Thyroid gland (tissue), 4 donors: ENCODE results near the gene PRCD. TPM values are rescaled to one million over a fixed set of nuclear protein-coding genes. Genes with fewer than 3 reads are reported as not detected.
"Not testable (repeated sequence)": the region's sequence is repeated elsewhere in the genome, so short reads cannot be mapped to it uniquely, and the experiment has no call there.

ENCODE experiments used
- DNase-seq, 2 donors: peaks; one replicate each; pipeline ENCODE4 v3.0.0-alpha.2; 2019
- H3K27ac ChIP-seq, 3 donors: fragments of 200-600 bp; sonication (generic); 1 replicate in 2 of 3; 2 replicates in 1 of 3; pipeline ENCODE4 v1.5.1; 2016 to 2019; ENCODE audit warnings: mild to moderate bottlenecking in 1 of 3, moderate library complexity in 1 of 3
- H3K27me3 ChIP-seq: fragments of 200-600 bp; sonication (generic); one replicate; pipeline ENCODE4 v1.5.1; 2019
- H3K36me3 ChIP-seq, 2 donors: fragments of 200-600 bp; sonication (generic); one replicate each; pipeline ENCODE4 v1.5.1; 2016 to 2019
- H3K4me1 ChIP-seq, 2 donors: fragments of 200-600 bp; sonication (generic); one replicate each; pipeline ENCODE4 v1.5.1; 2017 to 2019
- H3K4me3 ChIP-seq, 3 donors: fragments of 200-600 bp; sonication (generic); replicated peaks in 1 of 3; 1 replicate in 2 of 3; 2 replicates in 1 of 3; pipeline ENCODE4 v1.5.1; 2016; ENCODE audit warnings: mild to moderate bottlenecking in 1 of 3
- H3K9me3 ChIP-seq: fragments of 200-600 bp; sonication (generic); one replicate; pipeline ENCODE4 v1.5.1; 2017
- CTCF ChIP-seq, 6 experiments: fragments of 200-600 bp in 3 of 6; fragments of 450-650 bp in 3 of 6; sonication (generic) in 3 of 6; IDR thresholded peaks; one replicate each; pipeline ENCODE4 v1.5.1; 2016 to 2019; ENCODE audit warnings: antibody characterized with exemption in 6 of 6, mild to moderate bottlenecking in 2 of 6, inconsistent platforms in 1 of 6, moderate library complexity in 1 of 6
- POLR2A ChIP-seq, 2 donors: fragments of 450-650 bp; IDR thresholded peaks; one replicate each; pipeline ENCODE4 v1.6.1; 2017; ENCODE audit warnings: antibody characterized with exemption in 2 of 2, mild to moderate bottlenecking in 2 of 2, moderate library complexity in 1 of 2
- WGBS, 2 donors: methylation state at CpG; one replicate each; pipeline ENCODE4 v1.1.5; 2017; 5-methylcytosine and 5-hydroxymethylcytosine counted together
- intact Hi-C: fragments of 100-400 bp; cut with DNase I; formaldehyde crosslinking; loops from one replicate; pipeline ENCODE4 v1.15.1; 2023
- total RNA-seq, 4 donors: library from RNA; depleted of rRNA; stranded (reverse); fragments of >200 nt; gene quantifications; one replicate each; pipeline ENCODE4 v1.2.3, GENCODE V29; 2016

The PRCD gene
- total RNA-seq, 4 donors from 2014 or later = 1.5 to 8.3 (median 4.2) TPM

GRCh38 chr17:76560036-76560876 lies 20.4 kb downstream of the PRCD start:
- WGBS, 2 donors = 85 to 95% methylated on average over 10 of the region's 10 CpGs
- Histone ChIP-seq H3K9me3 (no peaks in the 10 kb centered on the region), H3K27ac (peak overlapping the region in 1 of 3 donors; percentile 0), H3K36me3 (peaks cover 0 to 13% of the 10 kb centered on the region in 2 donors), H3K4me1 (peaks cover 30 to 44% of the 10 kb centered on the region in 2 donors), H3K4me3 (no peak overlapping the region), H3K27me3 (no peaks in the 10 kb centered on the region)
- intact Hi-C loops = no loop called here
- DNase-seq = no peak
- TF ChIP-seq POLR2A (IDR thresholded peaks at IDR 0.05) (no peak), CTCF (IDR thresholded peaks at IDR 0.05) (no peak)

- Histone ChIP-seq H3K4me3 (no peak overlapping the region), H3K4me1 (peaks cover 34 to 48% of the 10 kb centered on the region in 2 donors), H3K27ac (peak overlapping the region in 1 of 3 donors; percentile 0), H3K27me3 (no peaks in the 10 kb centered on the region), H3K9me3 (no peaks in the 10 kb centered on the region), H3K36me3 (peaks cover 0 to 13% of the 10 kb centered on the region in 2 donors)
- WGBS, 2 donors = 81 to 82% methylated on average over 6 of the region's 6 CpGs
- no peak for DNase-seq
- TF ChIP-seq CTCF (IDR thresholded peaks at IDR 0.05) = no peak
- no peak for TF ChIP-seq POLR2A (IDR thresholded peaks at IDR 0.05)
- intact Hi-C loops = no loop called here
These were observed 21.0 kb downstream of the PRCD start for GRCh38 chr17:76560877-76561221.

GRCh38 chr17:76561332-76561731 lies 21.5 kb downstream of the PRCD start:
- no peak for TF ChIP-seq CTCF (IDR thresholded peaks at IDR 0.05)
- TF ChIP-seq POLR2A (IDR thresholded peaks at IDR 0.05) = no peak
- intact Hi-C loops = no loop called here

DNA sequence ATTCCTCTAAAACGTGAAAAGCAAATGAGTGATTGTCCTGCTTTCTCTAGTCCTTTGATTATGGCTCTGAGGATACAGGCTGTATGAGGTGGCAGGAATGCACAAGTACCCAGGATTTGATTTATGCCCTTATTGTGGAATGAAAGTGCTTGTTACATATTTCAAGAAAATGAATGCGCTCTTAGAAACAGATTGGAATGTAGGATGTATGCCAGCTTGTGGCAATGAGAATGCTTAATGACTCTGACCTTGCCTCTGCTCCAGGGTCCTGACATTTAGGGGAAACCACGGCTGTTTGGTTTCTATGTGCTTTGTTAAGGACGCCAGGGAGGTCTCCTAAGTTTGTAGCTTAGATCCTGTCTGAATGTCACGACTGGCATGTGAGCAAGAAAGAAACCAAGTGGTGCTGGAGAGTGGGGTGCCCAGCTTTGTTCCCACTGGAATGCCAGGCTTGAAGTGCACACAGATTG lies 22.0 kb downstream of the PRCD start:
- H3K36me3 ChIP-seq = peaks cover 0 to 13% of the 10 kb centered on the region in 2 donors
- no peak overlapping the region for H3K4me3 ChIP-seq
- no peak for TF ChIP-seq POLR2A (IDR thresholded peaks at IDR 0.05)
- TF ChIP-seq CTCF (IDR thresholded peaks at IDR 0.05) = no peak
- H3K4me1 ChIP-seq = peaks cover 32 to 52% of the 10 kb centered on the region in 2 donors
- H3K27ac ChIP-seq = peak overlapping the region in 1 of 3 donors; percentile 3
- intact Hi-C loops = no loop called here
- WGBS, 2 donors = 65 to 71% methylated on average over 5 of the region's 5 CpGs
- H3K27me3 ChIP-seq = no peaks in the 10 kb centered on the region
- DNase-seq = no peak
- no peaks in the 10 kb centered on the region for H3K9me3 ChIP-seq

More at GRCh38 chr17:76561332-76561731, 21.5 kb downstream of the PRCD start:
- Histone ChIP-seq H3K36me3 (peaks cover 0 to 13% of the 10 kb centered on the region in 2 donors), H3K9me3 (no peaks in the 10 kb centered on the region), H3K27ac (no peak overlapping the region), H3K4me1 (peaks cover 34 to 52% of the 10 kb centered on the region in 2 donors), H3K4me3 (no peak overlapping the region), H3K27me3 (no peaks in the 10 kb centered on the region)
- no peak for DNase-seq
- WGBS, 2 donors = 82 to 89% methylated on average over 7 of the region's 7 CpGs

GRCh38 chr17:76562734-76563148 lies 22.9 kb downstream of the PRCD start:
- DNase-seq = no peak
- Histone ChIP-seq H3K27me3 (no peaks in the 10 kb centered on the region), H3K27ac (no peak overlapping the region), H3K4me1 (peaks cover 39 to 61% of the 10 kb centered on the region in 2 donors), H3K4me3 (no peak overlapping the region), H3K36me3 (peaks cover 0 to 13% of the 10 kb centered on the region in 2 donors), H3K9me3 (no peaks in the 10 kb centered on the region)
- no peak for TF ChIP-seq CTCF (IDR thresholded peaks at IDR 0.05)
- no peak for TF ChIP-seq POLR2A (IDR thresholded peaks at IDR 0.05)
- intact Hi-C loops = no loop called here
- 61 to 80% methylated on average over 6 of the region's 6 CpGs for WGBS, 2 donors

- H3K27me3 ChIP-seq, H3K27ac ChIP-seq, intact Hi-C loops, H3K4me3 ChIP-seq, DNase-seq, H3K9me3 ChIP-seq: not testable (repeated sequence)
- Histone ChIP-seq H3K4me1 (peaks cover 41 to 64% of the 10 kb centered on the region in 2 donors), H3K36me3 (peaks cover 0 to 13% of the 10 kb centered on the region in 2 donors)
- 85 to 87% methylated on average over 2 of the region's 2 CpGs for whole genome bisulfite sequencing, 2 donors
These were observed 23.5 kb downstream of the PRCD start for GRCh38 chr17:76563359-76563758.

- H3K4me3 ChIP-seq, DNase-seq, H3K27ac ChIP-seq, intact Hi-C loops, H3K9me3 ChIP-seq, H3K27me3 ChIP-seq: not testable (repeated sequence)
- WGBS, 2 donors = 54 to 72% methylated on average over 7 of the region's 8 CpGs
- H3K36me3 ChIP-seq = peaks cover 0 to 13% of the 10 kb centered on the region in 2 donors
- peaks cover 44 to 58% of the 10 kb centered on the region in 2 donors for H3K4me1 ChIP-seq
These were observed 25.3 kb downstream of the PRCD start for GRCh38 chr17:76564991-76565727.
